Measurements from ENCODE around the gene DVL3.

Gene DVL3

DNA sequence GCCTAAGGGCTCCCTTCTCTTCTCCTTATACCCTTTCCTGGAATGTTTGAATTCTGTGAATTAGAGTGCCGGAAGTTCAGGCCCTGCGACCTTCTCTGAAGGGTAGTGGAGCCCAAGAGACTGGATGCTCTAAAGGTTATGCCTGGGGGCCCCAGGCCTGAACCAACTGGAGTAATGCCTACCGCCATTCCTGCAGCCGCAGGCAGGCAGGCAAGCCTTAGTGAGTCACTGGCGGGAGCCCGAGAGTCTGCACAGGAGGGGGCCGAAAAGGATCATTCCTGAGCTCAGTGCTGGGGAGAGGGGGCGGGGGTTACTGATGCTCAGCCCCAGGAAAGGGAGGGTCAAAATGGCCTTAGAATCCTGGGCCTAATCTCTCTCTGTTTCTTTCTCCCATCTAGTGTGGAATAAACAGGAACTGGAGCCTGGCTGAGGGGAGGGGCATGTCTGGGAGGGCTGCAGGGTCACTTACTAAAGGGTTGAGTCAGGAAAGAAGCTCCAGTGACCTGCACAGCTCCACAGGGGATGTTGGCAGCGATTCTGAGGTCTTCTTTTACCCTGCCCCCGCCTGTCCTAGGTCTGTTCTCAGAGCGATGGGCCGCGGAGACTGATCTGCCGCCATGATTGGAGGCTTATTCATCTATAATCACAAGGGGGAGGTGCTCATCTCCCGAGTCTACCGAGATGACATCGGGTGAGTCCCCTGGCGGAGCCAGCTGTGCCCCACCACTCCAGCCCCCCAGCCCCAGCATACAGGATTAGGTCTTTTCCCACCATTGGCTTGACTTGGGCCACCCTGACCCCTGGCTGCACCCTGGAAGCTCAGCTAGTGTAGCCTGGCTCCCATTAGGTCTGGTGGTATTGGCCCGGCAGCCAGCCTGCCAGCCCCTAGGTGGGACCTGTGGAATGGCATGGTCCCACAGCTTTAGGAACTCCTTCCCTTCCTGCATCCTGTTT is 21.5 kb downstream of the DVL3 start:
- DNase-seq (ENCODE audit: low spot score) = peak; percentile 91

DNA sequence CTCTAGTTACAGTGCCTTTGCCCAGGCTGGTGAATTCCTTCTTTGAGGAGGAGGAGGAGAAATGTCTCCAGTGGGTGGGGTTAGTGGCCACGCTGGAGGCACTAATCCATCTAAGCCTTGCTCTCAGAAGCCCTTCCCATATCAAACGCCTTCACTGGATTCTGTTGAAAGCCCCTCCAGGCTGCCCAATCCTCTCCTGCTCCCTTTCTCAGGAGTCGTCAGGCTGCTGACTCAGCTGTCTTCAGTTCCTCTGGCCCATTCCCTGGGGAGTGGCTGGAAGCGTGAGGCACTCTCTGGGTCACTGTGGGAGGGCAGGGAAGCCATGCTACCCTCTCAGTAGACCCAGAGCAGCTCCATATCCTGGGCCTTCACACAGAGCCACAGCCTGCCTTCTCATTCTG is 22.2 kb downstream of the DVL3 start:
- DNase-seq (ENCODE audit: low spot score) = peak; percentile 13

DNA sequence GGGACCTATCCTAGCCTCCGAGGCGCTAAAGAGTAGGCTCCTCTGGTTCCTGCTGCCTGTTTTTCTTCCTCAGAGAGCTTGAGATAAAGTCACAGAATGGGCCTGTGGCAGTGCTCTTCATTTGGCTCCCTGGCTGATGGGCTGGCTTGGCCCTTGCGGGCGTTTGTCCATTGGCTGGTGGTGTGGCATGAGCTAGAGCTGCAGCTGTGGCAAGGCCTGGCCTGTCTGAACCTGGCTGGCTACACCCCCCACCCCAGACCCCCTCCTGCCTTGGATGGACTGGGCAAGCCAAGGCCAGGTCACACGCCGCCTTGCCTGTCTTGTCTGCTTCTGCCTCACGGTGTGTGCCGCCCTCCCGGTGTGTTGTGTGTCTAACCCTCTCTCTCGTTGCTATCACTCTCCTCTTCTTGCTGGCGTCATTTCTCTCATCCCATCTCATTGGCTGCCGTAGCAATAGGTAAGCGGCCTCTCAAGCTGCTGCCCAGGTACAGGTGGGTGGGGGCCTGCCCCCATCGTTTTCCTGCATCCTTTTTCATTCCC is 22.7 kb downstream of the DVL3 start:
- no peak for DNase-seq (ENCODE audit: low spot score)

DNA sequence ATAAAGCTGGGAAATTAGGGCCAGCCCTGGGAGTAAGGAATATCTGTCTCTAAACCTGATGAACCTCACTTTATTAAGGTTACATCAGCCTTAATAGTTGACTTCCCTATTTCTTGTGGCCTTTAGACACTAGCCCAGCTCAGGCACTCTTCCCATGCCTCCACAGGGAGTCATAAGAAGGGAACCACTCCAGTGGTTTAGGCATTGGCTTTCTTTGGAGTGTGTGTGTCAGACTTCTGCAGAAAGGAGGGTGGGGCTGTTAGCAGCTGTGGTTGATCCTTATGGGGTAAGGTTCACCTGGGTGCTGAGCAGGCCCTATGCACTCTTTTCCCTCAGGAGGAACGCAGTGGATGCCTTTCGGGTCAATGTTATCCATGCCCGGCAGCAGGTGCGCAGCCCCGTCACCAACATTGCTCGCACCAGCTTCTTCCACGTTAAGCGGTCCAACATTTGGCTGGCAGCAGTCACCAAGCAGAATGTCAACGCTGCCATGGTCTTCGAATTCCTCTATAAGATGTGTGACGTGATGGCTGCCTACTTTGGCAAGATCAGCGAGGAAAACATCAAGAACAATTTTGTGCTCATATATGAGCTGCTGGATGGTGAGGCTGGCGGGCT is 23.5 kb downstream of the DVL3 start:
- no peak for DNase-seq (ENCODE audit: low spot score)

DNA sequence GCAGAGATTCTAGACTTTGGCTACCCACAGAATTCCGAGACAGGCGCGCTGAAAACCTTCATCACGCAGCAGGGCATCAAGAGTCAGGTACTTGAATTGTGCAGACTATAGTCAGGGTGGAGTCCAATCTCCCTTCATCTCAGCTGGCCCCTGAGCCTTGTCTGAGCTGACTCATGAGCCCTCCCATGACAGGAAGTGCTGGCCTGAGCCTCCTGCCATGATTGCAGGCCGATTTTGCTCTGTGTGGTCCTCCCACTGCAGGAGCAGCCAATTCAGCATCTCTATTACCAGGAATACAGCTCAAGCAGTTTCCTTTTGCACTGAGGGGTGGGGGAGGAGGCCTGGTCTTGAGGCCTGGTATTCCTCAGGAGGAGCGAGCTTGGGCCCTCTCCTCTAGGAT is 25.0 kb downstream of the DVL3 start:
- DNase-seq (ENCODE audit: low spot score) = no peak

DNA sequence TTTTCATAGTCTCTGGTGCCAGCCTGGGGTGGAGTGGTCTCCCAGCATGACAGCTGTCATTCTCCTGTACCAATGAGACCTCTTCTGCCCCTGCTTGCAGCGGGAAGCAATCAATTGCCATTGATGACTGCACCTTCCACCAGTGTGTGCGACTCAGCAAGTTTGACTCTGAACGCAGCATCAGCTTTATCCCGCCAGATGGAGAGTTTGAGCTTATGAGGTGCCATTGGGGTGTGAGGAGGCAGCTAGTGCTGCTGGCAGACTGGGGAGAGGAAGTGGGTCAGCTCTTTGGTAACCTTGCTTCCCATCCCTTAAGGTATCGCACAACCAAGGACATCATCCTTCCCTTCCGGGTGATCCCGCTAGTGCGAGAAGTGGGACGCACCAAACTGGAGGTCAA is 26.4 kb downstream of the DVL3 start:
- no peak for DNase-seq (ENCODE audit: low spot score)

DNA sequence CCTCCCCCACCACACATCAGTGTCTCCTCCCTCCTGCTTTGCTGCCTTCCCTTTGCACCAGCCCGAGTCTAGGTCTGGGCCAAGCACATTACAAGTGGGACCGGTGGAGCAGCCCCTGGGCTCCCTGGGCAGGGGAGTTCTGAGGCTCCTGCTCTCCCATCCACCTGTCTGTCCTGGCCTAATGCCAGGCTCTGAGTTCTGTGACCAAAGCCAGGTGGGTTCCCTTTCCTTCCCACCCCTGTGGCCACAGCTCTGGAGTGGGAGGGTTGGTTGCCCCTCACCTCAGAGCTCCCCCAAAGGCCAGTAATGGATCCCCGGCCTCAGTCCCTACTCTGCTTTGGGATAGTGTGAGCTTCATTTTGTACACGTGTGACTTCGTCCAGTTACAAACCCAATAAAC is 28.5 kb downstream of the DVL3 start:
- DNase-seq (ENCODE audit: low spot score) = no peak

DNA sequence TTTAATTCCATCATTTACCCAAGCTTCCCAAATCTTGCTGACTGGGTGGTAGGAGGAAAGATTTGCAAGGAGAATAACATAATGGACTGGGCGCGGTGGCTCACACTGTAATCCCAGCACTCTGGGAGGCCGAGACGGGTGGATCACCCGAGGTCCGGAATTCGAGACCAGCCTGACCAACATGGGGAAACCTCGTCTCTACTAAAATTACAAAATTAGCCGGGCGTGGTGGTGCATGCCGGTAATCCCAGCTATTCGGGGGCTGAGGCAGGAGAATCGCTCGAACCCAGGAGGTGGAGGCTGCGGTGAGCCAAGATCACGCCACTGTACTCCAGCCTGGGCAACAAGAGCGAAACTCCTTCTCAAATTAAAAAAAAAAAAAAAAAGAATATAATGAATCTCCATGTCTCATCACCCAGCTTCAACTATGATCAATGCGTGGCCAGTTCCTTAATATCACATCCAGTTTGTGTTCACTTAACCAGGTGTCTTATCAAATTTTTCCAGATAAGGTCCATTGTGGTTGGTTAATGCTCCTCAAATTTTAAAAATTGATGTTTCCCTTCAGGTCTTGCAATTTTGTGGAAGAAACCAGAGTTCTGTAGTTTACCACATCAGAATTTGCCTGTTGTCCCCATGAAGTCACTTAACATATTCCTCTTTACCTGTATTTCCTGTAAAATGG is 29.5 kb downstream of the DVL3 start:
- DNase-seq (ENCODE audit: low spot score) = no peak

DNA sequence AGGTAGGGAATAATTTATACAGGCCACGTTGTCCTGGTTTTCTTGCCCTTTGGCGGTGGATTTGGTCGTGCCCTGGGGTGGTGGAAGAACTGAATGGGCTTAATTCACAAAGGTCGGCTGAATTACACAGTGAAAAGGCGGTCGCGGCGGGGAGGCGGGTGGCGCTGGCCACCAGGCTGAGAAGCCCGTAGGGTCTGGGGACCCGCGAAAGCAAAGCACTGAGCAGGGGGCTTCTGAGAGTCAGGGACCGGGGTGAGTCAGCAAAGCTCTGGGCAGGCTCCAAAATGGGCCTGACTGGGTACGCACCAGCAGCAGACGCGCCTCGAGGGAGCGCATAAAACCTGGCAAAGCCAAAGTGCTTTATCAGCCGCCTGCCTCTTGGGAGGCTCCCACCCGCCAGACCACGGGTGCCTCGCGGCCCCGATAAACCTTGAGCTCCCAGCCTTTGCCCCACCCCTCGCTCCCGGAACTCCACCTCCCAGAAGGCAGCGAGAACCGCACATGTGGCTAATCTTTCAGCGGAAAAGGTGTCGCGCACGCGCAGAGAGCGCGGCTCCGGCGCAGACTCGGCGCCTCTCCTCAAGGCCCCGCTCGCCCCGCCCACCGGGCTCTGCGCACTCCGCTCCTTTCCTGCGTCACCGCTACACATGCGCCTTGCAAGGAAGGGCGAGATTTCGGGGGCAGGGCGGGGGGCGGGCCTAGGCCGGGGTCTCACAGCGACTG is 30.4 kb downstream of the DVL3 start:
- DNase-seq (ENCODE audit: low spot score) = peak; percentile 100

DNA sequence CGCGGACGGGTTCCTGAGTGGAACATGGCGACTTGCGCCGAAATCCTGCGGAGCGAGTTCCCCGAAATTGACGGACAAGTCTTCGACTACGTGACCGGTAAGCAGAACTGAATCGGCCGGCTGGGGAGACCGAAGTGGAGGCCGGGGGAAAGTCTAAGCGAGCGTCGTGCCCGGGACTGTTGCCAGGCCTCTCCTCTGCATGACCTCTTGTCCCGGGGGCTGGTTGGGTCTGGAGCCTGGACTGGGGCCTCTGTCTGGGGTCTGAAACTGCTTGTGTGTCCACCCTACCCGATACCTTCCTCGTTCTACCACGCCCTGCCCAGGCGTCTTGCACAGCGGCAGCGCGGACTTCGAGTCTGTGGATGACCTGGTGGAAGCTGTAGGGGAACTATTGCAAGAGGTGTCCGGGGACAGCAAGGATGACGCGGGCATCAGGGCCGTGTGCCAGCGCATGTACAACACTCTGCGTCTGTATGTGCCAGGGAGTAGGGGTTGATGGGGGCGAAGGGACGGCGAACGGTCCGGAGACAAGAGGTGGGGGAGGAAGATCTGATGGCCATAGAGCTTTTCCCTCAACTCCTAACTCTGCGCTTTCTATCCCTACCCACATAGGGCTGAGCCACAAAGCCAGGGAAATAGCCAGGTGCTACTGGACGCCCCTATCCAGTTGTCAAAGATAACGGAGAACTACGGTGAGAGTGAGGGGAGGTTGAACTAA is 31.2 kb downstream of the DVL3 start, which contains the start of gene ABCF3:
Gene ABCF3, plus strand, starts transcription at position 16 of the 718 bp plus-strand sequence. Its CDS starts 9 bp downstream, at position 25.
- peak; percentile 39 for DNase-seq (ENCODE audit: low spot score)

DNA sequence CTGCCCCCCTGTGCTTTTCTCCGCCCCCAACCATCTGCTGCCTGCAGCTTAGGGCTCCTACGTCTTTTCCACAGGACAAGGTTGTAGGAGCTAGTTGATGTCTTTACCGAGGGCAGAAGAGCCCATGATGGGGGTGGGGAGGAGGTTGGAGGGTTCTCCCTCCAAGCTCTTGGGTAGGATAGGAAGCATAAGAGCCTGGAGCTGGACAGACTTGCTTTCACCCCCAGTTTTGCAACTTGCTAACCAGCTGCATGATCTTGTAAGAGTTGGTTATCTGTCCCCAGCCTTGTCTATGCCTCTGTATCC is 31.7 kb downstream of the DVL3 start:
- no peak for DNase-seq (ENCODE audit: low spot score)

DNA sequence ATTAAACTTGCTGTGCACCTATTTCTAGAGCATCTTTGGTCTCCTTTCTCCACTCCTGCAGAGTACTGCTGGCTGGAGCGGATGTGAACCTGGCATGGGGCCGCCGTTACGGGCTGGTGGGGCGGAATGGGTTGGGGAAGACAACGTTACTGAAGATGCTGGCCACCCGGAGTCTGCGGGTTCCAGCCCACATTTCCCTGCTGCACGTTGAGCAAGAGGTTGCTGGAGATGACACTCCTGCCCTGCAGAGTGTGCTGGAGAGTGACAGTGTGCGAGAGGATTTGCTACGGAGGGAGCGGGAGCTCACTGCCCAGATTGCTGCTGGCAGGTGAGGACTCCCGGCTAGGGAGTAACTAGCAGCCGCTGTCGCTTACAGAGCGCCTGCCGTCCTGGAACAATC is 32.9 kb downstream of the DVL3 start:
- DNase-seq (ENCODE audit: low spot score) = no peak

DNA sequence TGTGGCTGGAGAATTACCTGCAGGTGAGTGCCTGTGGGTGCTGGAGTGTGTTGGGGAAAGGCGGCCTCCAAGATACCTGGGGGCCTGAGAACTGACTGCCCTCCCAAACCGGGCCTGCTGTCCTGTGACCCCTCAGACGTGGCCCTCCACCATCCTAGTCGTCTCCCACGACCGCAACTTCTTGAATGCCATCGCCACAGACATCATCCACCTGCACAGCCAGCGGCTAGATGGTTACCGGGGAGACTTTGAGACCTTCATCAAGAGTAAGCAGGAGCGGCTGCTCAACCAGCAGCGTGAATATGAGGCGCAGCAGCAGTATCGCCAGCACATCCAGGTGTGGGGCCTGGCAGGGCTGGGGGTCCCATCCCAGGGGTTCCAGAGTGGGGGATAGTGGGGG is 34.2 kb downstream of the DVL3 start:
- DNase-seq (ENCODE audit: low spot score) = no peak

DNA sequence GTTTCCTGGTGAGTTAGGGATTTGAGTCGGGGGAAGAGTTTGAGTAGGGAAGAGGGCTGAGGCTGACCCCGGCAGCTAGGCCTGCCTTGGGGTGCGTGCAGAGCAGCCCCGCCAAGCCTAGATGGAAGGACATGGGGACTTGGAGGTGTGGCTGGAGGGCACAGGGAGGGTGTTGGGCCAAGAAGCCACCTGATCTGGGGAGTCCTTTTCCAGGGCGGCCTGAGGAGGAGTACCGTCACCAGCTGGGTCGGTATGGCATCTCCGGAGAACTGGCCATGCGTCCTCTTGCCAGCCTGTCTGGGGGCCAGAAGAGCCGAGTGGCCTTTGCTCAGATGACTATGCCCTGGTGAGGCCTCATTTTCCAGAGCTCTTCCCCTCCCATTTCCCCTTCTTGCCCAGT is 37.7 kb downstream of the DVL3 start:
- no peak for DNase-seq (ENCODE audit: low spot score)

DNA sequence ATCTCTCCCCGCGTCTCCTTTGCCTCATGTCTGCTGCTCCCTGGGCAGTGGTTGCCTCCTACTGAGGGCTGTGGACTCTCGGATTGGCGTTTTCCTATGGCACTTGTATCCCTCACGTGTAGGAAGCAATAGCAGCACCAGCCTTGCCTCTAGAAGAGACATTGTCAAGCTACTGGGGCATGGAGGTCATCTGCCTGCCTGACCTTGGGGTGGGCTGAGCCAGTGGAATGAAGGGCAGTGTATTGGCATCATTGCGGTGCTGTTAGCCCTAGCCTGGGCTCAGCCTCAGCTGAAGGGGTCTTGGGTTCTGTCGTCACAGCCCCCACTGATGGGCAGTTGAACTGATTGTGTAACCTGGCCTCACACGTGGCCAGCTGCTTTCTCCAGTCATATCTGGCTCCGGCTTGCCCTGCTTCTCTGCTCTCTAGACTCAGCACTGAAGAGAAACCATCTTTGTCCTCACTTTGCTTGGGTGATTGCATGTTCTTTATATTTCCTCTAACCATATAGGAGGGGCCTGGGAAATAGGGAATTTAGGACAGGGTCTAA is 38.9 kb downstream of the DVL3 start:
- no peak for DNase-seq (ENCODE audit: low spot score)

DNA sequence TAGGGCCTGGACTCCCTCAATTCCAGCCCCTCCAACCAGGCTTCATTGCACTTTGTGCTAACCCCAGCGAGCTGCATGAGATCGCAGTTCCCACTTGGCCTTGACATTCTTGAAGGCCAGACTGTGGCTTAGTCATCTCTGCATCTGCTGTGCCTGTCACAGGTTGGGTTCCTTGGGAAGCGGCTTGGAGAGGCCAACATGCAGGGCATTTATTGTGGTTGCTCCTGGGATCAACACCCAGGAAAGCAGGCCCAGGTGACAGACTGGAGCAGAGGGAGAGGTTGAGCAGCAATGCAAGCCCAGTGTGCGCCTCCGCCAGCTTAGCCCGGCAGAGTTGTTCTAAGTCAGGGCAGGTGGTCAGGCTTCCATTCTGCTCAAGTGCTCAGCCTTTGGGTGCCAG is 41.4 kb downstream of the DVL3 start:
- no peak for DNase-seq (ENCODE audit: low spot score)

DNA sequence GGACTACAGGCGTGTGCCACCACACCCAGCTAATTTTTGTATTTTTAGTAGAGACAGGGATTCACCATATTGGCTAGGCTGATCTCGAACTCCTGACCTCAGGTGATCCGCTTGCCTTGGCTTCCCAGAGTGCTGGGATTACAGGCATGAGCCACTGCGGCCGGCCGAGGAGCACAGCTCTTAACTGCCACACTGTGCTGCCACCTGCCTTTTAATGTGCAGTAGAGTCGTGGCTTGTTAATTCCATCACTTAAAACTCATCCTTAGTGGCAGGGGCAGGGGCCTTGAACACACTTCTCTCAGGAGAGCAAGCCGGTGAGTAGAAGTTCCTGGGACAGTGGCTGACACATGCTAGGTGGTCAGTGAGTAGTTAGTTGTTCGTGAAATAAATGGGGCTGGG is 43.3 kb downstream of the DVL3 start:
- DNase-seq (ENCODE audit: low spot score) = no peak

DNA sequence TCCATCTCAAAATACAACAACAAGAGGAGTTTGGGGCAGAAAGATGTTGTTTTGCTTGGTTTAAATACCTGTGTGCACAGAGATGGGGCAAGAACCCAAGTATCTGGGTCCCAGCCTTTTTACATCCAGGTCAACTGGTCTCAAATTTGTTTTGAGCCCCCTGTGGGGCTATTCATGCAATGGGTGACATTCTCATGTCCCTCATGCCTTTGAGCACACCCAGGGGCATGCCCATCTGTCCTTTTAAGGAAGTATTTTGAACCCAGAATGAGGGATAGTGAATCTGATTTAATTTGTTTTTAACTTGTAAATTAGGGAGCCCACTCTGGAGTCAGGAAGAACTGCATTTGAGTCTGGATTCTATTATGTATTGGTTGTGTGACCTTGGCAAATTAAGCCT is 45.6 kb downstream of the DVL3 start:
- no peak for DNase-seq (ENCODE audit: low spot score)

DNA sequence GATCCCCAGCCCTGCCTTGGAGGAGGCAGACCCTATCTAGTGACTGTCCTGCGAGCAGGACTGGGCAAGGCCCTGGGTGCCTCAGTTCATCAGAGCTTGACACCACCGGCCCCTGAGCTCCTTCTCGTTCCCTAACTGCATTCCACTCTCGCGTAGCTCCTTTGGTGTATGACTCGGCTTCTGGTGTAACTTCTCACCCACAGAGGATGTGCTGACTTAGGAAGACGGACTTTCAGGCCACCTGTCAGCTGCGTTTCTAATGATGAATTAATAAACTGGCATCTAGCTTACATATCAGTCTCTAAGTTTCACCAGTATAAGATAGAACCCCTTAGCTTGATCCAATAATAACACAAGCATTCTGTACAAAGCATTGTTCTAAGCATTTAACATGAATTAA is 48.3 kb downstream of the DVL3 start:
- DNase-seq (ENCODE audit: low spot score) = no peak

DNA sequence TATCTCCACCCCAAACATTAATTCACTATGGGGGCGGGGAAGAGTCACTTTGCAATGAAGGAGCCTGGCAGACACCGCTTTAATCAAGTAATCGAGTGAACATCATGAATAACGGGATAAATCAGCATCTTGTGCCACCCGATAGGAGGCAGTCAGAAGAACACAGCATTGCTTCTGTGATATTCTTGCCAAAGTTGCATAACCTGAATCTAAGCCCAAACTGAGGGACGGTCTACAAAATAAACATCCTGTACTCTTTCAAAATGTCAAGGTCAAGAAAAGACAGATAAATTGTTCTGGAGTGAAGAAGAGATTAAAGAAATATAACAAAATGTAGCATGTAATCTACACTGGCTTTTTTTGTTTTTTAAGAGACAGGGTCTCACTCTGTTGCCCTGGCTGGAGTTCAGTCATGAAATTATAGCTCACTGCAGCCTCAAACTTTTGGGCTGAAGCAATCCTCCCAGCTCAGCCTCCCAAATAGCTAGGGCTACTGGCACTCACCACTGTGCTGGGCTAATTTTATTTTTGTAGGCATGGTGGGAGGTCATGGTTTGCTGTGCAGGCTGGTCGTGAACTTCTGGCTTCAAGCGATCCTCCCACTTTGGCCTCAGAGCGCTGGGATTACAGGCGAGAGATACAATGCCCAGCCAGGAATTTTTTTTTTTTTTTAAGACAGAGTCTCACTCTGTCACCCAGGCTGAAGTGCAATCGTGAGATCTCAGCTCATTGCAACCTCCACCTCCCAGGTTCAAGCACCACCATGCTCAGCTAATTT is 54.2 kb downstream of the DVL3 start:
- no peak for DNase-seq (ENCODE audit: low spot score)
